ENCODE measurements around the gene OR14A2.
A peak's percentile ranks its signal among the peaks of the same experiment; 100 is the strongest.
"Not testable (repeated sequence)": the region's sequence is repeated elsewhere in the genome, so short reads cannot be mapped to it uniquely, and the experiment has no call there.

The OR14A2 gene

GRCh38 chr1:247748041-247748440, at the start of gene OR14A2:
TSS of gene OR14A2 (minus strand) at chr1:247748141.
- no peak for DNase-seq

DNA sequence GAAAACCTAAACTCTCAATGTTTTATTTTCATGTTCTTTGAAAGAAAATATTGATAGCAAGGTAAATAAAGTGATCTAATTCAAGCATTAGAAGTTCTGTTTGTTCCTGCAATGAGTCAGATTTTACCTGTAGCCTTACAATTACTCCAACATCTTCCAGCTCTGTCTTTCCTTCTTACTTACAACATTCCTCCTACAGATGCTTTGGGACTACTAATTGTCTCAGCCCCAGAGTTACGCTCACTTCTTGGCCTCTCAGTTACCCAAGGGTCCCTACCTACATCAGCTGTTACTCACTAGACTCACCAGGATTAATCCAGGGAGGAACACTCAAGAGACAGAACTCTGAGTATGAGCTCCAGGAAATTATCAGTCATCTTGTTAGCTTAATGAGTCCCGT, 49.6 kb upstream of the OR14A2 start:
- DNase-seq: no peak

- DNase-seq: no peak
Measured at GRCh38 chr1:247769603-247770002, 21.7 kb upstream of the OR14A2 start.

DNA sequence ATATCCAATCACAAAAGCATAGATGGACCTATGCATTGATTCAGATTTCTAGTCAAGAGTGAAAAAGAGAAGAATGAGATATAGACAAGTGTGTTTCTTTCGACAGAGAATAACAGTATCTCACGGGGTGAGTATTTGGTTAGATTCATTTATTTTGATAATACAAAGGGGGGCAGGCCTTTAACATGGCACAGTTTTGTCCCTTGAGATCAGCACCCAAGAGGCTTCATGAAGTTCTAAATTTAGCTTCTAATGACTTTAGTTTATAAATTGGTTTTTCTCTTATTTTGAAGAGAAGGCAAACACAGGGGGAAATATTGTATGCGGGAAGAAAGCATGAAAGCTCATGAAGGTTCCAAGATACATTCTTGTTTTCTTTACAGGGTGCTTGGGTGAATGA, 12.5 kb upstream of the OR14A2 start, which contains the start of gene OR1C1:
OR1C1 (minus strand) TSS at position 101 of the 400 bp plus-strand sequence. CDS start 2,150 bp downstream, outside the sequence.
- DNase-seq: no peak

- DNase-seq: not testable (repeated sequence)
Measured at GRCh38 chr1:247754311-247754710, 6.4 kb upstream of the OR14A2 start.

DNA sequence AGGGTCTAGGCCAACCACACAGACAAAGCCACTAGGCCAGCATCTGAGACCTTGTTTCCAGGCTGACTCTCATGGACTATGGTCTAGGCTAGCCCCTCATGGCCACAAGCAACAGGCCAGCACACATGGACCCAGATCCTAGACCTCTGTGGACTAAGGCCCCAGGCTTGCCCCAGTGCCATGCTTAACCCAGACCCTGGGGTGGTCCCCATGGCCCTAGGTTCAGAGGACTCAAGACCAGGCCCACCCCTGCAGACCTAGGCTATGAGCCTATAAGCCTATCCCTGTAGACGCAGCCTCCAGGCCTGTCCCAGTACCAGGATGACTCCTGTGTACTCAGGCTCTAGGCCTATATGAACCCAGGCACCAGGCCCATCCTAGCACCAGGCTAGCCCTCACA, 1.9 kb upstream of the OR14A2 start:
- no peak for DNase-seq

DNA sequence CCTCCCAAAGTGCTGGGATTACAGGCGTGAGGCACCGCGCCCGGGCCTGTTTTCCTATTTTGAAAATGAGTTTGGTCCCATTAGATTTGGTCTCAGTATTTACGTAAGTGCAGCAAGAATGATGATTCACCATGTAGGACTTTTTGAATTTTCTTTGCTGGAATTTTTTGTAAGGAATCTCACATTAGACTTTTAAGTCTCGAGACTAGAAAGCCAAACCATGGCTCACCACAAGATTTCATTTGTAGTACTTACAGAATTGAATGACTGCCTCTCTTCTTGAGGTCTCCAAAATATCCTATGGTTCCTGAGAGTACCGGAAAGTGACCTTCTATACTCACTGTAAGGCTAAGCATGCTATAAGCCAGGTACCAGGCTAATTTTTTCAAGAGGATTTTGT, 325 bp downstream of the OR14A2 start:
- no peak for DNase-seq

DNA sequence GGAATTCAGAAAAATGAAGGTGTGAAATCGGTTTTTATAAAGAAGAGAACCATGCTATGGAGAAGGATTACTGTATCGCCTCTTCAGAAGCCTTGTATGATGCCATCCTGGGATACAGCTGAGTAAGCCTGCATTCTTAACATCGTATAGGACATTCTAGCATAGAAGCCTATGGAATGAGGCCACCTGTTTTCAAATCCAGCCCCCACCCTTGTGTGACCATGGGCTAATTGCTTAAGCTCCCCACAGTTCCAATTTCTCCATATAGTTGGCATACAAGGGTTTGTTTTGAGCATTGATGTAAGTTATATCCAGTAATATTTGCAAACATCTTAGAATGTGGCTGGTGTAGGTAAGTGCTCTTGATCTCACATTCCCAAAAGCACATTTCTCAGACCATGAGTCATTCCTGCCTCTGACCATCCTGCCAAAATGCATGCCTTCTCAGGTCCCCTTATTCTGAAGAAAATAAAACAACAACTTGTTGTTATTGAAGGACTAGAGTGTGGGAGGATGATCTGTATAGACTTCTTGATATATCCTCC, 1.5 kb downstream of the OR14A2 start:
- DNase-seq: no peak

DNA sequence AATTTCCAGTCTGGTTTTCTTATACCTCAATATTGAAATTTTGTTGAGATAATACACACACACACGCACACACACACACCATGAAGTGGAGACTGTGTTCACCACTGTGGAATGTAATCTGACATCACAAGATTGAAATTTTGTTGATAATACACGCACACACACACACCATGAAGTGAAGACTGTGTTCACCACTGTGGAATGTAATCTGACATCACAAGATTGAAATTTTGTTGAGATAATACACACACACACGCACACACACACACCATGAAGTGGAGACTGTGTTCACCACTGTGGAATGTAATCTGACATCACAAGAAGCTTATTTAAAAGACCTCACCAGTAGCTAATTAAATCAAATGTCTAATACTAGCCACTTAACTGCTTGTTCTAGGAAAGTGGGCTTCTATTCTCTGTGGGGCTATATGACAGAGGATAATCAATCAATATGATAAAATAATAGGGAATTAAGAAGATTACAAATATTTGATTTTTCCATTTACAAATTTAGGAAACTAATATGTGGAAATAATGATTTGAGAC, 5.7 kb downstream of the OR14A2 start:
- DNase-seq: not testable (repeated sequence)

DNA sequence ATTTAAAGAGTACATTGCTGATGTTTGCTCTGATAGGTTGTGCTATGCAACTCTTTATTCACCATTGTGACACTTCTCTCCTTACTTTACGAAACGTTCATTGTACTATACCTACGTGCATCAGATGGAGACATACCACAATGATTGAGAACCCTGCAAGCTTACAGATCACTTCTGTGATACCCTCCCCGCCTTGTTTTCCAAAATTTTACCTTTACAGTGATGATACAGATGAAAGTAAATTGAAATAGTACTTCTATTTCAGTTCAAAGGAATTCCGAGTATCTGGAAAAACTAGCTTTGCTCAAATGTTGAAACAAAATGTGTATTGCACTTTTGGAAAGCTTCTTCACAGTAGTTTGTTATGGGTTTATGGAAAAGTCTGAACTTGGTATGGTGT, 6.2 kb downstream of the OR14A2 start:
- DNase-seq: no peak

GRCh38 chr1:247740721-247741120, 7.2 kb downstream of the OR14A2 start:
- no peak for DNase-seq

GRCh38 chr1:247738315-247738714, 9.6 kb downstream of the OR14A2 start, which contains the start of gene OR14K1:
TSS of gene OR14K1 (plus strand) at chr1:247738615. CDS start at chr1:247738615, 0 bp downstream.
- no peak for DNase-seq

- no peak for DNase-seq
Measured at GRCh38 chr1:247721222-247721621, 26.7 kb downstream of the OR14A2 start.

- DNase-seq: no peak
Measured at GRCh38 chr1:247716546-247716945, 31.4 kb downstream of the OR14A2 start, which contains the start of gene OR6F1. TSS of gene OR6F1 (minus strand) at chr1:247716646. CDS start at chr1:247712755, 3,891 bp downstream.

GRCh38 chr1:247713753-247714152, 34.2 kb downstream of the OR14A2 start:
- no peak for DNase-seq

- not testable (repeated sequence) for DNase-seq
Measured at GRCh38 chr1:247710681-247711080, 37.3 kb downstream of the OR14A2 start.

GRCh38 chr1:247701338-247701737, 46.6 kb downstream of the OR14A2 start:
- peak in 1 of 3 donors; percentile 6 for DNase-seq

DNA sequence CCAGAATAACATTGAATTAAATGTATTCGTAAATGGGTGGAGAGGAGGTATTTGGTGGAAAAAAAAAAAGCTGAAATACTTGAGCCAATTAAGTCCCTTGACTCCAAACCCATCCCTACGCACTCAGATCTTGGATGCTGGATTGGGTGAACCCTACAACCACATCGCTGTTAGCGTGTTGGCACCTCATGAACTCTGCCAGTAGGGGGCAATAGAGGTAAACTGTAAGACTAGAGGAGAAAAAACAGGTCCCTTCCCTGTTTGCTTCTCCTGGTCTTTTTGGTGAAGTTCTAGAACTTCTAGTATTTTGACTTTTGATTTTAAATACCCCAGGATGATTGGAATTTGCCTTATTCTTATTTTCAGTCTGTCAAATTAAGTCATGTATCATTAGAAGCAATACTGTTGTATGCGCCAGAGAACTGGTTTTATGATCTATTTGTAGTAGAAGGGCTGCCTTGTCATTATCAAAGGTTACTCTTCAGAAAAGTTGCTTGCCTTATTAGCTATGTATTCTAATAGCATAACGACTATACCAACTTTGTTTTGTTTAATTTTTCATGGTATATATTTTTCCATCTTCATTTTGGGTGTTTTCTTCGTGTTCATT, 66.5 kb downstream of the OR14A2 start:
- DNase-seq: peak; percentile 77 to 87 (median 85)

- DNase-seq: no peak
Measured at GRCh38 chr1:247680171-247680570, 67.8 kb downstream of the OR14A2 start.

DNA sequence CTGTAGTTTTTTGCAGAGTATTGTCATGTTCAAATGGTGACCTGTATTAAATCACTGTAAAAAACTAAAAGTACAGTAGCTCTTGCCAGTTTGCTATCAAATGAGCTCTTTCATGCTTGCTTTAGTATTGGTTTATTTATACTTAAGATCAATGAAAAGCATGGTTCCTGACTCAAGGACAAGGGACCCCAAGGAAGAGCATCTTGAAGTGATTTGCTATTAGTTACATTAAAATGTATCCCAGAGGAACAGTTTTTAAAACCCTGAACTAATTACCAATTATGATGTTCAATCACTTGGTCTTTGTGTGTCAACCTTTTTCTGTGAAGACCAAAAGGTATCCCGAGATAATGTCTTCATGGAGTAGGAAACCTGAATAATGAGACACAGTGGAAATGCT, 68.3 kb downstream of the OR14A2 start, which contains the start of gene OR13G1:
OR13G1 (minus strand) TSS at position 101 of the 400 bp plus-strand sequence. CDS start 6,698 bp downstream, outside the sequence.
- no peak for DNase-seq
